NT2/D1 (cell line): ENCODE measurements around the gene RNASE1.

Experiments
- DNase-seq: peaks from one replicate; pipeline ENCODE4 v3.0.0-alpha.2; 2011; ENCODE audit warnings: low read depth, low spot score
- H3K27me3 ChIP-seq: 2 replicates; pipeline ENCODE4 v1.6.0; 2011; ENCODE audit warnings: mild to moderate bottlenecking; ENCODE audit not compliant: insufficient read length, insufficient read depth
- H3K36me3 ChIP-seq: 2 replicates; pipeline ENCODE4 v1.6.1; 2011; ENCODE audit warnings: mild to moderate bottlenecking, low read length, mixed read lengths; ENCODE audit not compliant: insufficient read depth, insufficient read length
- H3K4me1 ChIP-seq: 2 replicates; pipeline ENCODE4 v1.5.1; 2011; ENCODE audit not compliant: insufficient read depth, insufficient read length
- H3K4me3 ChIP-seq: 2 replicates; pipeline ENCODE4 v1.5.1; 2011; ENCODE audit warnings: low read depth; ENCODE audit not compliant: insufficient read length
- H3K9ac ChIP-seq: 2 replicates; pipeline ENCODE4 v1.6.0; 2011; ENCODE audit warnings: low read depth; ENCODE audit not compliant: insufficient read length
- H3K9me3 ChIP-seq: 2 replicates; pipeline ENCODE4 v1.5.1; 2011; ENCODE audit warnings: mild to moderate bottlenecking, low read length; ENCODE audit not compliant: insufficient read depth
- SUZ12 ChIP-seq: IDR thresholded peaks from 2 replicates; pipeline ENCODE4 v1.6.1; 2011; ENCODE audit not compliant: insufficient read length, insufficient read depth; ENCODE audit errors: extremely low read depth
- YY1 ChIP-seq: IDR thresholded peaks from 2 replicates; pipeline ENCODE4 v1.6.1; 2011; ENCODE audit not compliant: insufficient read length, insufficient read depth
- ZNF274 ChIP-seq: IDR thresholded peaks from 2 replicates; pipeline ENCODE4 v1.6.1; 2011; ENCODE audit warnings: mild to moderate bottlenecking, low read depth, low read length

The RNASE1 gene

GRCh38 chr14:20751963-20752562, 50.6 kb downstream of the RNASE1 start:
- no peaks in the 10 kb centered on the region for H3K36me3 ChIP-seq
- peaks cover 18% of the 10 kb centered on the region for H3K9me3 ChIP-seq
- H3K4me3 ChIP-seq, result no peak overlapping the region
- no peak for TF ChIP-seq SUZ12
- no peak for TF ChIP-seq ZNF274
- no peak for TF ChIP-seq YY1
- H3K27me3 ChIP-seq, result no peaks in the 10 kb centered on the region
- no peaks in the 10 kb centered on the region for H3K4me1 ChIP-seq
- no peak for DNase-seq
- H3K9ac ChIP-seq, result no peak overlapping the region
